Astrocyte of the spinal cord (primary cell): ENCODE measurements around the gene HYAL1.

Experiments
- DNase-seq: peaks from one replicate; pipeline ENCODE4 v3.0.0; 2011; ENCODE audit warnings: low read depth, low spot score
- H3K4me3 ChIP-seq: 2 replicates; pipeline ENCODE4 v1.5.1; 2011; ENCODE audit warnings: low read depth, mild to moderate bottlenecking, low read length, moderate library complexity
- CTCF ChIP-seq: IDR thresholded peaks from 2 replicates; pipeline ENCODE4 v1.5.1; 2012; ENCODE audit warnings: low read depth, mild to moderate bottlenecking, low read length, inconsistent platforms
- in situ Hi-C: cut with HindIII; loops from 2 replicates; pipeline ENCODE4 v1.10.0; 2017; ENCODE audit warnings: low sequenced_read_pairs

HYAL1 gene

DNA sequence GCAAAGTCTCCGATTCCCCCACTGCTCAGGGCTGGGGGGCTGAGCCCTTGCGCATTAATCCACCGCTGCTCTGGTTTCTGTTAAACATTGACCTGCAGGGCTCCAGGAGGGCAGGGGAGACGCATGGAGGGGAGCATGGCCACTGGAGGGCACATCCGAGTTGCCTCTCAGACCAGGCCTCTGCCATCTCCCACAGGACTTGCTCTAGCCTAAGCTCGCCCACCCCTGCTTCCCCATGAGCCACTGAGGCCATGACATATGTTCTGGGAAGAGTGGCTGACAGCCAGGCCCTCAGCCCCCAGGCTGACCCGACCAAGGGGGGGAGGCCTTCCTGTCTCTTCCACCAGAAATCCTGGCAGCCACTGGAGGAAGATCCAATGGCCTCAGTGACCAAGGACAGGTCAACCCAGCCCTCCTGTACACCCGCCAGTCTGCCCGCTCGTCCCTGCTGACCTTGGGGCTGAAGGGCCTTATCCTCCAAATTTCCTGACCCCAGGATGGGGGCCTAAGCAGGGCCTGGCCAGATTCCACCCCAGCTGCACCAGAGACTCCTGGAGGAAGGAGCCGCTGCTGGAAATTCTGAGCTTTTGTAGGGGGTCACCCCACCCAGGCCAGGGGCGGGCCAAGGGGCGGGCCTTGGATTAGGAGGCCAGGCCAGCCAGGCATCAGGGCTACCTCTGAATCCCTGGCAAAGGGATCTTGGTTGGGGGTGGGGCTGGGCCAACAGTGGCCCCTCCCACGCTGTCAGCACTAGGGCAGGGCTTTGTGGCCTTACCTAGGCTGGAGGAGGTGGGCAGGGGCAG lies at the start of gene HYAL1:
Gene HYAL1, minus strand, starts transcription at position 562 of the 803 bp plus-strand sequence. CDS start 618 bp downstream, outside the sequence.
- DNase-seq, result no peak
- TF ChIP-seq CTCF, result no peak
- in situ Hi-C loops, result no loop called here
- no peak within 1 kb of the TSS for H3K4me3 ChIP-seq

GRCh38 chr3:50352781-50353180 lies 49.4 kb upstream of the HYAL1 start:
- TF ChIP-seq CTCF, result peak; percentile 39
- H3K4me3 ChIP-seq, result no peak overlapping the region
- no peak for DNase-seq
- in situ Hi-C loops, result no loop called here

DNA sequence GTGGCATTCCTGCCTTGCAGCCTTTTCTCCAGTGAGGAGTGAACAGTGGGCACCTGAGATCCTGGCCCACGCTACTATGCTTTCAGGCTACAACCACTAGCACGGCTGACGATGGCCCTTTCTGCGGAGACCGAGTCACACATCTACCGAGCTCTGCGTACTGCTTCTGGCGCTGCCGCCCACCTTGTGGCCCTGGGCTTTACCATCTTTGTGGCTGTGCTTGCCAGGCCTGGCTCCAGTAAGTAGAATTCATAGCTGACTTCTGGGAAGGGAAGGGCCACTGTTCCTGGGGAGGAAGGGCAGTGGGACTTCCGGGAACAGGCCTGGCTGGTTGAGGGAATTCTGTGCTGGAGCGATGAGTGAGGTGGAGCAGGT lies 47.9 kb upstream of the HYAL1 start:
- in situ Hi-C loops, result no loop called here
- DNase-seq, result no peak
- peak overlapping the region; percentile 94 for H3K4me3 ChIP-seq
- no peak for TF ChIP-seq CTCF

- TF ChIP-seq CTCF, result no peak
- peak within 1 kb of the TSS; percentile 94 for H3K4me3 ChIP-seq
- in situ Hi-C loops, result no loop called here
- peak; percentile 93 for DNase-seq
Observed at GRCh38 chr3:50350527-50351322, 47.4 kb upstream of the HYAL1 start, which contains the start of the genes CYB561D2 and NPRL2. Gene CYB561D2 (plus strand): TSS chr3:50350862. CDS start chr3:50351434, 572 bp downstream. Gene NPRL2 (minus strand): TSS chr3:50350775. CDS start chr3:50350652, 123 bp downstream.

- peak overlapping the region; percentile 94 for H3K4me3 ChIP-seq
- TF ChIP-seq CTCF, result no peak
- in situ Hi-C loops, result no loop called here
- DNase-seq, result no peak
Observed at GRCh38 chr3:50350213-50350526, 46.8 kb upstream of the HYAL1 start.

GRCh38 chr3:50347187-50347813 lies 43.9 kb upstream of the HYAL1 start:
- in situ Hi-C loops, result no loop called here
- no peak overlapping the region for H3K4me3 ChIP-seq
- peak; percentile 68 for TF ChIP-seq CTCF
- DNase-seq, result peak; percentile 72
